ENCODE data around the gene CRYGN.

DNA sequence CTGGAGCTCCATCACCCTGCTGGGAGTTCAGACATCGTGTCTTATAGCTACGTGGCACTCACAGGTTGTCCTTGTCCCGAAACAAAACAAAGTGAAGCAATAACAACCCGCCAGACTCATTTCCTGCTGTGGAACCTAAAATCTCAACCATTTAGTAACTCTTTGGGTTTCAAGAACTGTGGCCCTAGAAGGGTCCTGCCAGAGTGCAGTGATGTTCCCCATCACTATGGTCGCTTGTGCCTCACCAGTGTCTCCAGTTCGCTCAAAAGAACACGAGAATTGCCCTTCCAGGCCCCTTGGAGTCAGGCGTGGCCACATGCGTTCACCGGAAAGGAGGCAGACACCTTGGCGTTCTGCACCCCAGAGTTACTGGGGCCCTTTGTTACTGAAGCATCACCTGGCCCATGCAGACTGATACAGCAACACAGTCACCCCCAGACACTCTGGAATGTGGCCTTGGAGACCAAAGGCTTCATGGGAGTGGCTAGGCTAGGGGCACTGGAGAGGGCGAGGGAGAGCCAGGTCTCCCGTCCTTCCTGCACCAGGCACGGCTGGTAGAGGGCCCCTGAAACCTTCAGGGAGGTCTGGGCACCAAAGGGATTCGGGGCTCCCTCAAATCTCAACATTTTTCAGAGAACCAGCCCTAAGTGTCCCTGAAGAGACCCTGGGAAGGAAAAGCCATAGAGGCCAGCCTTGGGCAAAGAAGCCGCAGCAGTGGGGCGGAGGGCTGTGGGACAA lies 908 bp downstream of the CRYGN start:
- TF ChIP-seq, protein P1, sequence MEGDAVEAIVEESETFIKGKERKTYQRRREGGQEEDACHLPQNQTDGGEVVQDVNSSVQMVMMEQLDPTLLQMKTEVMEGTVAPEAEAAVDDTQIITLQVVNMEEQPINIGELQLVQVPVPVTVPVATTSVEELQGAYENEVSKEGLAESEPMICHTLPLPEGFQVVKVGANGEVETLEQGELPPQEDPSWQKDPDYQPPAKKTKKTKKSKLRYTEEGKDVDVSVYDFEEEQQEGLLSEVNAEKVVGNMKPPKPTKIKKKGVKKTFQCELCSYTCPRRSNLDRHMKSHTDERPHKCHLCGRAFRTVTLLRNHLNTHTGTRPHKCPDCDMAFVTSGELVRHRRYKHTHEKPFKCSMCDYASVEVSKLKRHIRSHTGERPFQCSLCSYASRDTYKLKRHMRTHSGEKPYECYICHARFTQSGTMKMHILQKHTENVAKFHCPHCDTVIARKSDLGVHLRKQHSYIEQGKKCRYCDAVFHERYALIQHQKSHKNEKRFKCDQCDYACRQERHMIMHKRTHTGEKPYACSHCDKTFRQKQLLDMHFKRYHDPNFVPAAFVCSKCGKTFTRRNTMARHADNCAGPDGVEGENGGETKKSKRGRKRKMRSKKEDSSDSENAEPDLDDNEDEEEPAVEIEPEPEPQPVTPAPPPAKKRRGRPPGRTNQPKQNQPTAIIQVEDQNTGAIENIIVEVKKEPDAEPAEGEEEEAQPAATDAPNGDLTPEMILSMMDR (conservative IDR thresholded peaks at IDR 0.05 in 1 of 2, IDR thresholded peaks at IDR 0.05 in 1 of 2; ENCODE audit: low read depth in 1 of 2, low read length in 2 of 2), result no peak
- no peak for TF ChIP-seq EZH2 (IDR thresholded peaks at IDR 0.05; ENCODE audit: low read length, missing control alignments)
